Measurements from ENCODE around the gene SPEF1.
A peak's percentile ranks its signal among the peaks of the same experiment; 100 is the strongest.

The SPEF1 gene

DNA sequence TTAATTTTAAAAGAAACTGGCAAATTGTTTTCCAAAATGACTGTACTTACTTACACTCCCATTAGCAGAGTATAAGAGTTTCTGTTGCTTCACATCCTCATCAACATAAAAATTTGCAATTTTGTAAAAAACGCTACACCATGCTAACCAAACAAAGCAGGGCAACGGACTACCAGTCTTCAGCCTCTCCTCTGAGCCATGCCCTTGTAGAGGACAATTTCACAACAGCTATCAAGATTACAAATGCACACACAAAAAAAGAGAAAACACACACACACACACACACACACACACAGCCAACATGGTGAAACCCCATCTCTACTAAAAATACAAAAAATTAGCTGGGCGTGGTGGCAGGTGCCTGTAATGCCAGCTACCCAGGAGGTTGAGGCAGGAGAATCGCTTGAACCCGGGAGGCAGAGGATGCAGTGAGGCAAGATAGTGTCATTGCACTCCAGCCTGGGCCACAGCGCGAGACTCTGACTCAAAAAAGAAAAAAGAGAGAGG, 9.6 kb downstream of the SPEF1 start:
- H3K4me3 ChIP-seq (ENCODE audit: low read length) = no peak overlapping the region
- TF ChIP-seq, protein P1, sequence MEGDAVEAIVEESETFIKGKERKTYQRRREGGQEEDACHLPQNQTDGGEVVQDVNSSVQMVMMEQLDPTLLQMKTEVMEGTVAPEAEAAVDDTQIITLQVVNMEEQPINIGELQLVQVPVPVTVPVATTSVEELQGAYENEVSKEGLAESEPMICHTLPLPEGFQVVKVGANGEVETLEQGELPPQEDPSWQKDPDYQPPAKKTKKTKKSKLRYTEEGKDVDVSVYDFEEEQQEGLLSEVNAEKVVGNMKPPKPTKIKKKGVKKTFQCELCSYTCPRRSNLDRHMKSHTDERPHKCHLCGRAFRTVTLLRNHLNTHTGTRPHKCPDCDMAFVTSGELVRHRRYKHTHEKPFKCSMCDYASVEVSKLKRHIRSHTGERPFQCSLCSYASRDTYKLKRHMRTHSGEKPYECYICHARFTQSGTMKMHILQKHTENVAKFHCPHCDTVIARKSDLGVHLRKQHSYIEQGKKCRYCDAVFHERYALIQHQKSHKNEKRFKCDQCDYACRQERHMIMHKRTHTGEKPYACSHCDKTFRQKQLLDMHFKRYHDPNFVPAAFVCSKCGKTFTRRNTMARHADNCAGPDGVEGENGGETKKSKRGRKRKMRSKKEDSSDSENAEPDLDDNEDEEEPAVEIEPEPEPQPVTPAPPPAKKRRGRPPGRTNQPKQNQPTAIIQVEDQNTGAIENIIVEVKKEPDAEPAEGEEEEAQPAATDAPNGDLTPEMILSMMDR (conservative IDR thresholded peaks at IDR 0.05; ENCODE audit: low read length) = no peak

DNA sequence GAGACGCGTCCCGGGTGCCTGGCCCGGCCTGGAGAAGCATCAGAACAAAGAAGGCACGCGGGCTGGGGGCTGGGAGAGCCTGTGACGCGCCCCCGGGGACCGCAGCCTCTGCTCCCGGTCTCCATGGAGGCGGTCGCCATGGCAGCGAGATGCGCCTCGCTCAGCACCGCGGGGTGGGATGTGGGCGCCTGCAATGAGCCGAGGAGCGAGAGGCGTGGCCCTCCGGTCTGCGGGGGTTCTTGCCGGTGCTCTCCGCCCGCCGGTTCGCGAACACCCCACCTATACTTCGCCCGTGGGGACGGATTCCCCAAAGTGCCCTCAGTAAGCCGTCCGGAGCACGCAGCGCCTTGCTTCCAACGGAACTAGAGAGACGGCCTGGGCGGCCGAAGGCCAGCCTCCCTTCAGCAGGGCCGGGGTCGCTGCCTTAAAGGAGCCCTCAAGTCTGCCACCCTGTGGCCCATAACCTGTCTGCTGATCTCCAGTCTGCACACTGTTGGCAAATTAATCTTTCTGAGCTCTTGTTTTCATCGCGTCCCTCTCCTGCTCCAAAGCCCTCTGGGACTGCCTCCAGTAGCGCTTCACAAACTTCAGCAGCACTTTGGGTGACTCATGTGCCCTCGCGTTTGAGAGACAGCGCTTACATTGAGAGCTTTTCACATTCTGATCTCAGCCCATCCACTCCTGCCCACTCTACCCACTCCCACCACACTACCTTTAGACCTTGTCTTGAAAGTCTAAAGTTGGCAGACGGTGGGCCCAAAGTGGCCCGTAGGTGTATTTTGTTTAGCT, 12.7 kb downstream of the SPEF1 start:
- TF ChIP-seq, protein P1 (conservative IDR thresholded peaks at IDR 0.05; ENCODE audit: low read length) = peak; percentile 56
- DNase-seq (ENCODE audit: low read depth) = peak; percentile 74

More for the DNA sequence above, 9.6 kb downstream of the SPEF1 start:
- DNase-seq (ENCODE audit: low read depth) = no peak

DNA sequence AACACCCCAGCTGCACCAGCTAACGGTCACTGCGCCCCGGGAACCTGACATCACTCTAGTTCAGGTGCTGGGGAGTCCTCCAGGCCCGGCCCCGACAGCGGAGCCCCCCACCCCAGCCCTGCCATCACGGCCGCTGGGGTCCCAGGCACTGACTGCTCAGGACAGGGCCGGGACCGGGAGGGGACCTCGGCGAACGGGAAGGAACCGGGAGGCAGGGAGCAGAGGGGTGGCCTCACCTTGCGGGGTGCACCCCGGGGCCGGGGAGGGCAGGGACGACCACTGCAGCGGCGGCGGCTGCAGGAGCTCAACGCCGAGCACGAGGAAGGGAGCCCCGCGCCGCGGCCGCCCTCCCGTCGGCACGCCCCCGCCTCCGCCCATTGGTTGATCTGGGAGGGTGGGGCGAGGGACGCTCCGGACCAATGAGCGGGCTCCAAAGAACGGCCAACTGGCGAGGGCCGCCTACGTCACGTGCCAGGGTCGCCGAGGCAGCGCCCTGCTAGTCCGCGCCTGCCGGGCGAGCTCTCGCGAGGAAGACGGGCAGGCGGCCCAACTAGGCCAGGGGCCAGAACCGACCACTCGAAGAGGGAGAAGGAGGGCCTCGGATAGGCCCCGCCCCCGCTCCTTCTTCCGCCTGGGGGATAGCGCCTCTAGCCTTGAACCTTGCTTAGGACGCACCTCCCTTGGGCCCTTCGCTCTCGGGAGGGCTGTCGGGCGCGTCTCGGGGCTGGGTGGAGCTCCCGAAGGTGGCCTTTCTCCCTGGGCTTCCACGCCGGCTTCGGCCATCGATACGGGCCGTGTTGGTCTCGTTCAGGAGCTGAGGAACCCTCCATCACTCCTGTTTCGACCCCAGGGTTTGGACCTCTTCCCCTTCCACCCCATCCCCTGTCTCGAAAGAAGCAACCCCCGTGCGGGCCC, 13.6 kb downstream of the SPEF1 start, which contains the start of gene ADISSP:
ADISSP (minus strand) TSS at position 327 of the 915 bp plus-strand sequence. CDS start 7,653 bp downstream, outside the sequence.
- TF ChIP-seq, protein P1 (conservative IDR thresholded peaks at IDR 0.05; ENCODE audit: low read length) = peak; percentile 17; the same call in 1 of the 2 replicates
- DNase-seq (ENCODE audit: low read depth) = peak; percentile 98
- H3K4me3 ChIP-seq (ENCODE audit: low read length) = peak within 1 kb of the TSS; percentile 87

More for the DNA sequence above, 12.7 kb downstream of the SPEF1 start:
- H3K4me3 ChIP-seq (ENCODE audit: low read length) = peak overlapping the region; percentile 87

DNA sequence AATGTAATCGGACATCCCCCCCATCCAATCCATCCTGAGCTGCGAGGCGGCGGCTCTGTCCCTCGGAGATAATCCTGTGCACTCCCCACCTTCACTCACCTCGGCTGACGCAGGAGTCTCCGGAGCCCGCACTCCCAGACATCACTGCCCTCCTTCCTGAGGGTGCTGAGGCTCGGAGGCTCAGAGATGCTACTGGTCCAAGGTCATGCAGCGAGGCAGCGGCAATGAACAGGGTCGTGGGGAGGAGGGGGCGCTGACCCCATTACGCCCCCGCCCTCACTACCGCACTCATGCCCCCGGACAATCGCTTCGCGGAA, 14.2 kb downstream of the SPEF1 start:
- peak overlapping the region; percentile 75 for H3K4me3 ChIP-seq (ENCODE audit: low read length)
- TF ChIP-seq, protein P1 (conservative IDR thresholded peaks at IDR 0.05; ENCODE audit: low read length) = no peak
- no peak for DNase-seq (ENCODE audit: low read depth)

DNA sequence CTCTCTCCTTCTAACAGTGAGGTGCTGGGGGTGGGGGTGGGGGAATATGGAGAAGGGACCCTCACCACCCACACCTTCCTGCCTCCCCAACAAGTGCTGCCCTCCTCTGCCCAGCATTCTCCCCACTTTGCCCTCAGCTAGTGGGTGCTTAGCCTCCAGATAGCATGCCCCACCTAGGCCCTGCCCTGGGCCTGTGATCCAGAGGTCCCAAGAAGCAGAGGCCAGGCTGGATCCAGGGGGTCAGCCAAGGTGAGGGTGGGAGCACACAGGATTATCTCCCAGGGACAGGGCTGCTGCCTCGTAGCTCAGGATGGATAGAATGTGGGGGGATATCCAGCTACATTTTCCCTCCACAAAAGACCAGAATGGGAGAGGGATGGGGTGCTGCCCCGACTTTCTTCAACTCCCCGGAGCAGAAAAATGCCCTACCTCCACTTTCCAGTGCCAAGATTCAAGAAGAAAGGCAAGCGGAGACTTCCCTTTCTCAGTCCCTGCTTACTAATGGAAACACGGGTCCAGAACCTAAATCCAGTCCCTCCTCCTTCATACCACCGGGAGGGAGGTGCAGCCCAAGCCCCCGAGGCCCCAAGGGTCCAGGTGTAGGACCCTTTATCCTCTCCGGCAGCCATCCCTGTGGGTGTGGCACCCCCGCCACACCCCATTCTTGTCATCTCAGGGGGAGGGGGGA, 14.7 kb downstream of the SPEF1 start:
- no peak for DNase-seq (ENCODE audit: low read depth)
- H3K4me3 ChIP-seq (ENCODE audit: low read length) = peak overlapping the region; percentile 75
- TF ChIP-seq, protein P1 (conservative IDR thresholded peaks at IDR 0.05; ENCODE audit: low read length) = no peak

DNA sequence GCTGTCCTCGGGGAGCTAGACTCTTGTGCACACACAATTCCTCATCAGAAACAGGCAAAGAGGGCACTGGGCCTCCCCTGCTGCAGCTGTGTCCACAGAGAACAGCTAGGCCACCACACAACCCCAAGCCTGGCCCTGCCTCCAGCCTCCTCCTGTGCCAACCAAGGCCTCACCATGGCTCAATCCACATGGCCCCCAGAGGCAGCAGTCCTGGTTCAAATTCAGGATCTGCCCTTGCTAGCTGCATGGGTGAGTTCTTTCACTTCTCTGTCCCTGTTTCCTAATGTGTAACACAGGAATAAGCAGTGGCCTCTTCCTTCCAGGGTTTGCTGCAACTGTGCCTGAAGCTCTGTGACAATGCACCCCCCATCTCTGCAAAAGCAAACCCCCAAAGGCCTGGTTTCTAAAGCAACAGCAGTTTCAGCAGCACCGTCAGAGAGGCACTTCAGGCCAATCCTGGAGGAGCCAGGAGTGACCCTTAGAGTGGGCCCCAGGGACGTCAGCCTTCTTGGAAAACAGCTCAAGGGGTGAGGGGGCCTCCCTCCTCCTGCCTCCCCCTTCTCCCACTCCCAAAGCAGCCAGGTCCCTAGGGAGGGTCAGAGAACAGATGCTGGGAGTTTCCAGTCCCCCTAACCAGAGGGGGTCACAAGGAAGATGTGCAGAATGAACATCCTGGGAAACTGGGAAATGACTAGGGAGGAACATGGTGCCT, 15.9 kb downstream of the SPEF1 start:
- no peak for DNase-seq (ENCODE audit: low read depth)
- TF ChIP-seq, protein P1 (conservative IDR thresholded peaks at IDR 0.05; ENCODE audit: low read length) = no peak
- H3K4me3 ChIP-seq (ENCODE audit: low read length) = no peak overlapping the region
